Body of pancreas (tissue), 4 donors: ENCODE measurements around the gene PLXNB2.

Source experiments
- CTCF ChIP-seq, 7 experiments: fragments of 450-650 bp in 4 of 7; fragments of 200-600 bp in 3 of 7; sonication (generic) in 3 of 7; IDR thresholded peaks; one replicate each; pipeline ENCODE4 v1.5.1; 2016 to 2019; ENCODE audit warnings: antibody characterized with exemption in 7 of 7
- POLR2A ChIP-seq, 3 donors: fragments of 450-650 bp; IDR thresholded peaks; one replicate each; pipeline ENCODE4 v1.6.1; 2016; ENCODE audit warnings: antibody characterized with exemption in 3 of 3, mild to moderate bottlenecking in 2 of 3

- TF ChIP-seq CTCF (IDR thresholded peaks at IDR 0.05) (no peak), POLR2A (IDR thresholded peaks at IDR 0.05) (no peak)
Measured at GRCh38 chr22:50268655-50269113, 38.8 kb downstream of the PLXNB2 start.
